HCT116 (cell line): ENCODE measurements around the gene HNRNPL. TPM values are rescaled to one million over a fixed set of nuclear protein-coding genes. Genes with fewer than 3 reads are reported as not detected.

Source experiments
- ATAC-seq: fragments of 200-7000 bp; cut with Tn5 transposase; 2 replicates; pipeline ENCODE4 v1.9.1; 2020; ENCODE audit warnings: mild to moderate bottlenecking, moderate library complexity
- BruUV-seq: library from RNA; stranded (reverse); fragments of 400-500 nt; replicated peaks from 2 replicates; lab custom pipeline; 2021; lab: Mats Ljungman, UMichigan
- CTCF ChIA-PET: fragments of 300-600 bp; sonication (Branson Sonifier 250); formaldehyde crosslinking; loops from one replicate; lab custom pipeline; 2021; ENCODE audit warnings: antibody characterized with exemption; lab: Charles Lee
- POLR2A ChIA-PET: fragments of 300-600, 350-600 bp; sonication (Branson Sonifier 250); formaldehyde crosslinking; loops from one replicate; lab custom pipeline; 2021; ENCODE audit warnings: antibody characterized with exemption; lab: Charles Lee
- RAD21 ChIA-PET, 2 experiments: fragments of 300-600 bp; sonication (Branson Sonifier 250); formaldehyde crosslinking; loops; one replicate each; lab custom pipeline; 2023; ENCODE audit warnings: low total read pairs in 2 of 2; ENCODE audit not compliant: uncharacterized antibody in 2 of 2, unreplicated experiment in 2 of 2, low non-redundant PET in 1 of 2; lab: Charles Lee
- DNase-seq: peaks from one replicate; pipeline ENCODE4 v3.0.0-alpha.2; 2010; ENCODE audit warnings: low read depth, low spot score
- H2AFZ ChIP-seq: fragments of 200-600 bp; shearing (Covaris generic), sonication (generic); 2 replicates; pipeline ENCODE4 v1.6.1; 2017; ENCODE audit warnings: low read depth, mixed run types, mixed read lengths, antibody characterized with exemption, low read length; ENCODE audit not compliant: poor library complexity, severe bottlenecking
- H3K27ac ChIP-seq: 2 replicates; pipeline ENCODE4 v1.5.1; 2012; ENCODE audit warnings: low read depth, low read length
- H3K27me3 ChIP-seq: fragments of 200-600 bp; sonication (generic); 2 replicates; pipeline ENCODE4 v1.6.1; 2016; ENCODE audit warnings: mixed run types, low read length, mixed read lengths; ENCODE audit not compliant: insufficient read depth
- H3K36me3 ChIP-seq, 2 experiments: fragments of 200-500 bp in 1 of 2; fragments of 200-600 bp in 1 of 2; sonication (Bioruptor generic) in 1 of 2; sonication (generic) in 1 of 2; 2 replicates each; pipeline versions ENCODE4 v1.5.1 to v1.6.1; 2014 to 2016; ENCODE audit warnings: low read length in 2 of 2, inconsistent platforms in 1 of 2, mixed read lengths in 1 of 2, mixed run types in 1 of 2; ENCODE audit not compliant: insufficient read depth in 2 of 2, control insufficient read depth in 1 of 2
- H3K4me1 ChIP-seq, 2 experiments: fragments of 200-600 bp in 1 of 2; sonication (generic) in 1 of 2; 2 replicates each; pipeline versions ENCODE4 v1.5.1 to v1.6.1; 2012 to 2017; ENCODE audit warnings: low read length in 2 of 2, inconsistent platforms in 1 of 2, mild to moderate bottlenecking in 1 of 2, mixed read lengths in 1 of 2, mixed run types in 1 of 2, moderate library complexity in 1 of 2; ENCODE audit not compliant: insufficient read depth in 2 of 2, control insufficient read depth in 1 of 2
- H3K4me2 ChIP-seq: fragments of 200-600 bp; sonication (generic); 2 replicates; pipeline ENCODE4 v1.6.1; 2017; ENCODE audit warnings: mixed run types, low read length, mixed read lengths
- H3K4me3 ChIP-seq, 2 experiments: fragments of 200-600 bp in 1 of 2; sonication (generic) in 1 of 2; replicated peaks in 1 of 2; 2 replicates each; pipeline ENCODE4 v1.5.1; 2011 to 2016; ENCODE audit warnings: low read length in 2 of 2, control low read depth in 1 of 2, low read depth in 1 of 2, mild to moderate bottlenecking in 1 of 2, mixed read lengths in 1 of 2, mixed run types in 1 of 2
- H3K79me2 ChIP-seq: fragments of 200-600 bp; sonication (generic); 2 replicates; pipeline ENCODE4 v1.6.1; 2017; ENCODE audit warnings: mild to moderate bottlenecking, mixed run types, low read length, moderate library complexity, mixed read lengths; ENCODE audit not compliant: insufficient read depth
- H3K9ac ChIP-seq: fragments of 200-600 bp; sonication (generic); 2 replicates; pipeline ENCODE4 v1.6.1; 2016; ENCODE audit warnings: low read length, mixed read lengths
- H3K9me2 ChIP-seq: fragments of 200-600 bp; sonication (generic), shearing (Covaris generic); 2 replicates; pipeline ENCODE4 v1.6.1; 2017; ENCODE audit warnings: mixed run types, mild to moderate bottlenecking, moderate library complexity; ENCODE audit not compliant: insufficient read depth
- H3K9me3 ChIP-seq, 2 experiments: fragments of 200-500 bp in 1 of 2; fragments of 200-600 bp in 1 of 2; sonication (Bioruptor generic) in 1 of 2; sonication (generic) in 1 of 2; 2 replicates each; pipeline ENCODE4 v1.6.1; 2014 to 2017; ENCODE audit warnings: low read length in 2 of 2, mixed read lengths in 2 of 2, inconsistent platforms in 1 of 2, low read depth in 1 of 2, mild to moderate bottlenecking in 1 of 2, mixed run types in 1 of 2, moderate library complexity in 1 of 2; ENCODE audit not compliant: control insufficient read depth in 1 of 2, insufficient read depth in 1 of 2
- H4K20me1 ChIP-seq: fragments of 200-600 bp; sonication (generic), shearing (Covaris generic); 2 replicates; pipeline ENCODE4 v1.6.1; 2017; ENCODE audit warnings: mixed run types, mild to moderate bottlenecking, moderate library complexity; ENCODE audit not compliant: insufficient read depth
- CBX3 ChIP-seq: IDR thresholded peaks from 2 replicates; pipeline ENCODE4 v1.6.1; 2012; ENCODE audit warnings: low read depth
- FOSL1 ChIP-seq: IDR thresholded peaks from 2 replicates; pipeline ENCODE4 v1.6.1; 2012; ENCODE audit warnings: low read depth
- JUND ChIP-seq: IDR thresholded peaks from 2 replicates; pipeline ENCODE4 v1.6.1; 2012
- POLR2AphosphoS5 ChIP-seq: IDR thresholded peaks from 2 replicates; pipeline ENCODE4 v1.6.1; 2011; ENCODE audit warnings: mild to moderate bottlenecking, low read depth, low read length, moderate library complexity
- RAD21 ChIP-seq: IDR thresholded peaks from 2 replicates; pipeline ENCODE4 v1.6.1; 2012; ENCODE audit warnings: low read depth, mild to moderate bottlenecking
- SIN3A ChIP-seq: IDR thresholded peaks from 2 replicates; pipeline ENCODE4 v1.6.1; 2012; ENCODE audit warnings: low read depth
- SP1 ChIP-seq: IDR thresholded peaks from 2 replicates; pipeline ENCODE4 v1.6.1; 2012; ENCODE audit warnings: low read depth
- SRF ChIP-seq: IDR thresholded peaks from 2 replicates; pipeline ENCODE4 v1.6.1; 2012; ENCODE audit warnings: low read depth
- YY1 ChIP-seq: IDR thresholded peaks from 2 replicates; pipeline ENCODE4 v1.6.1; 2011; ENCODE audit warnings: low read length, low read depth, moderate library complexity, mild to moderate bottlenecking; ENCODE audit not compliant: insufficient replicate concordance; ENCODE audit errors: extremely low read depth
- intact Hi-C: fragments of 100-400 bp; cut with micrococcal nuclease; formaldehyde crosslinking; loops from 2 replicates; pipeline ENCODE4 v1.10.0; 2022
- total RNA-seq: library from RNA; stranded (reverse); gene quantifications from one replicate; pipeline ENCODE4 v1.2.1, GENCODE V29; 2021; ENCODE audit not compliant: unreplicated experiment
- TF ChIP-seq, protein P1 (sequence below), 3 experiments: fragments of 200-600 bp in 1 of 3; sonication (generic) in 1 of 3; IDR thresholded peaks in 2 of 3; conservative IDR thresholded peaks in 1 of 3; 2 replicates each; pipeline ENCODE4 v1.5.1; 2012 to 2017; ENCODE audit warnings: low read depth in 2 of 3, low read length in 2 of 3, antibody characterized with exemption in 1 of 3, borderline replicate concordance in 1 of 3, control low read depth in 1 of 3, mild to moderate bottlenecking in 1 of 3, mixed read lengths in 1 of 3, mixed run types in 1 of 3, moderate library complexity in 1 of 3; ENCODE audit not compliant: insufficient read depth in 1 of 3
- TF ChIP-seq, protein P2 (sequence below): IDR thresholded peaks from 2 replicates; pipeline ENCODE4 v1.6.1; 2012

Gene HNRNPL
- total RNA-seq, 1 experiment from 2014 or later, result 551 TPM

DNA sequence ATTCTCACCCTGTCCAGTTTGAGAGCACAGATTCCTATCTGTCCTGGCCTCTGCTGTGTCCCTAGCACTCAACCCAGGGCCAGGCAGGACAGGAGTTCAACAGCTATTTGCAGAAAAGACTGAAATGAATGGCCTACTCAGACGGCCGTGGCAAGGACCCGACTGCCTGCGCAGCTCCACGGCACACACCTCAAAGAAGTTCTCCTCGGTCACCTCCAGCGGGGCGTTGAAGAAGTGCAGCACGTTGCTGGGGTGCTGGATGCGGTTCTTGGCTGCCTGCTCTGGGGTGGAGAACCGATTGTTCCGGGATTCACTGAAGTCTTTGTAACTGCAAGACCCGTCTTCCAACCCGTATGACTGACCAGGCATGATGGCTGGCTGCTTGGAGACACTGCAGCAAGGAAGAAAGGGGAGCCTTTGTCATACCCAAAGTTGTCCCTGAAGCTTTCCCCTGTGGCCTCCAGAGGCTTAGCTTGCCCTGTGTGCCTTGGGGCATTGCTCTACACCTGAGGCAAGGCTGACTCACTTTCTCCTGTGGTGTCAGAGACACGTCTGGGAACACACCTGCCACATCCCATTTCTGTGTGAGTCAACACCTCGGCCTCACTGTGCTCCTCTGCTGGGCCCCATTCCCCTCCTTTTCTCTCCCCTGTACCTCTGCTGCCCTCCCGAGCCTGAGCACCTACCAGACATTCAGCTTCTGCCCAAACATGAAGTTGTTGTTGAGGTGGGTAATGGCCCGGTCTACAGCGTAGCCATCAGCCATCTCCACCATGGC, 11.4 kb downstream of the HNRNPL start:
- H3K36me3 ChIP-seq, result peaks cover 59 to 71% of the 10 kb centered on the region in 2 experiments
- H3K79me2 ChIP-seq, result peaks cover 38% of the 10 kb centered on the region
- peaks cover 0 to 26% of the 10 kb centered on the region in 2 experiments; a peak in 2 of 4 replicates for H3K4me1 ChIP-seq
- no peaks in the 10 kb centered on the region for H3K27me3 ChIP-seq
- RAD21 ChIA-PET, result no interaction called here
- H3K9me3 ChIP-seq, result no peaks in the 10 kb centered on the region
- ATAC-seq, result peak; percentile 50
- no peak overlapping the region for H2AFZ ChIP-seq
- peak overlapping the region; percentile 15 for H3K27ac ChIP-seq
- H3K4me2 ChIP-seq, result peak overlapping the region; percentile 23; the same call in 1 of the 2 replicates
- H3K9ac ChIP-seq, result peak overlapping the region; percentile 31
- DNase-seq, result peak; percentile 46
- CTCF ChIA-PET, result interaction anchor here (0.9 to 1.4 kb wide), 3 partner anchors 69 to 436 kb away, joined by 3 to 4 read pairs (median 4); partner anchors contain the start of gene FAM98C
- intact Hi-C loops, result no loop called here
- BruUV-seq, result no TSS peak
- no peaks in the 10 kb centered on the region for H3K9me2 ChIP-seq
- TF ChIP-seq SIN3A, result 0 out of 2 replicates have a peak, but pooled peaks have one; percentile 26
- peak; percentile 44; the same call in 1 of the 2 replicates for TF ChIP-seq POLR2AphosphoS5
- TF ChIP-seq, protein P1, sequence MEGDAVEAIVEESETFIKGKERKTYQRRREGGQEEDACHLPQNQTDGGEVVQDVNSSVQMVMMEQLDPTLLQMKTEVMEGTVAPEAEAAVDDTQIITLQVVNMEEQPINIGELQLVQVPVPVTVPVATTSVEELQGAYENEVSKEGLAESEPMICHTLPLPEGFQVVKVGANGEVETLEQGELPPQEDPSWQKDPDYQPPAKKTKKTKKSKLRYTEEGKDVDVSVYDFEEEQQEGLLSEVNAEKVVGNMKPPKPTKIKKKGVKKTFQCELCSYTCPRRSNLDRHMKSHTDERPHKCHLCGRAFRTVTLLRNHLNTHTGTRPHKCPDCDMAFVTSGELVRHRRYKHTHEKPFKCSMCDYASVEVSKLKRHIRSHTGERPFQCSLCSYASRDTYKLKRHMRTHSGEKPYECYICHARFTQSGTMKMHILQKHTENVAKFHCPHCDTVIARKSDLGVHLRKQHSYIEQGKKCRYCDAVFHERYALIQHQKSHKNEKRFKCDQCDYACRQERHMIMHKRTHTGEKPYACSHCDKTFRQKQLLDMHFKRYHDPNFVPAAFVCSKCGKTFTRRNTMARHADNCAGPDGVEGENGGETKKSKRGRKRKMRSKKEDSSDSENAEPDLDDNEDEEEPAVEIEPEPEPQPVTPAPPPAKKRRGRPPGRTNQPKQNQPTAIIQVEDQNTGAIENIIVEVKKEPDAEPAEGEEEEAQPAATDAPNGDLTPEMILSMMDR (IDR thresholded peaks at IDR 0.05 in 2 of 3, conservative IDR thresholded peaks at IDR 0.05 in 1 of 3; ENCODE audit: borderline replicate concordance in 1 of 3, insufficient read depth in 1 of 3, low read depth in 2 of 3, low read length in 2 of 3), result 0 out of 6 replicates have a peak, but pooled peaks of 1 of the 3 experiments have one; percentile 9
- peak; percentile 62 for TF ChIP-seq FOSL1
- TF ChIP-seq CBX3, result no peak
- no peak for TF ChIP-seq YY1
- no peak for TF ChIP-seq SRF
- TF ChIP-seq JUND, result peak; percentile 68; the same call in 1 of the 2 replicates
- TF ChIP-seq, protein P2, sequence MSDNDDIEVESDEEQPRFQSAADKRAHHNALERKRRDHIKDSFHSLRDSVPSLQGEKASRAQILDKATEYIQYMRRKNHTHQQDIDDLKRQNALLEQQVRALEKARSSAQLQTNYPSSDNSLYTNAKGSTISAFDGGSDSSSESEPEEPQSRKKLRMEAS, result peak; percentile 15; the same call in 1 of the 2 replicates
- TF ChIP-seq SP1, result peak; percentile 44; the same call in 1 of the 2 replicates
- TF ChIP-seq RAD21, result peak; percentile 58
- POLR2A ChIA-PET, result interaction anchor here (2.4 to 3.0 kb wide), 2 partner anchors 10 to 16 kb away, joined by 10 to 16 read pairs; no protein-coding TSS in a partner anchor
- H4K20me1 ChIP-seq, result peaks cover 19% of the 10 kb centered on the region; the same call in 1 of the 2 replicates
- no peak overlapping the region for H3K4me3 ChIP-seq
